Activated CD8-positive, alpha-beta T cell treated with anti-CD3 and anti-CD28 coated beads, Interleukin-2, amount 10 ng/mL, durations not matched to agents 7 days and 5 days (primary cell): ENCODE measurements around the gene CFAP54. TPM values are rescaled to one million over a fixed set of nuclear protein-coding genes. Genes with fewer than 3 reads are reported as not detected.
"Not testable (repeated sequence)": the region's sequence is repeated elsewhere in the genome, so short reads cannot be mapped to it uniquely, and the experiment has no call there.

Source experiments
- ATAC-seq: fragments of 150-1000 bp; cut with Tn5 transposase; one replicate; pipeline ENCODE4 v1.10.0; 2021; ENCODE audit warnings: moderate library complexity
- CTCF ChIA-PET: fragments of 350-600 bp; sonication (Branson Sonifier 250); formaldehyde crosslinking; loops from one replicate; lab custom pipeline; 2021; ENCODE audit warnings: antibody characterized with exemption; lab: Charles Lee
- POLR2A ChIA-PET: fragments of 350-600 bp; sonication (Branson Sonifier 250); formaldehyde crosslinking; loops from one replicate; lab custom pipeline; 2021; ENCODE audit warnings: antibody characterized with exemption; lab: Charles Lee
- DNase-seq: peaks from one replicate; pipeline ENCODE4 v3.0.0-alpha.2; 2020
- H3K27ac Mint-ChIP-seq: one replicate; pipeline ENCODE4 v1.8.0; 2021; ENCODE audit warnings: mild to moderate bottlenecking, mixed read lengths
- H3K27me3 Mint-ChIP-seq: one replicate; pipeline ENCODE4 v1.8.0; 2021; ENCODE audit warnings: low read depth, mixed read lengths
- H3K36me3 Mint-ChIP-seq: one replicate; pipeline ENCODE4 v1.8.0; 2021; ENCODE audit warnings: low read depth, mixed read lengths
- H3K4me1 Mint-ChIP-seq: one replicate; pipeline ENCODE4 v1.8.0; 2021; ENCODE audit warnings: low read depth, mixed read lengths
- H3K4me3 Mint-ChIP-seq: one replicate; pipeline ENCODE4 v1.8.0; 2021; ENCODE audit warnings: mild to moderate bottlenecking, mixed read lengths
- H3K9me3 Mint-ChIP-seq: one replicate; pipeline ENCODE4 v1.8.0; 2022; ENCODE audit warnings: mixed read lengths; ENCODE audit not compliant: insufficient read depth
- total RNA-seq, 2 experiments: library from RNA; stranded (reverse); gene quantifications; one replicate each; pipeline ENCODE4 v1.2.3, GENCODE V29; 2021

The CFAP54 gene
- total RNA-seq, 2 experiments from 2014 or later, result 0.18 to 1.2 TPM

DNA sequence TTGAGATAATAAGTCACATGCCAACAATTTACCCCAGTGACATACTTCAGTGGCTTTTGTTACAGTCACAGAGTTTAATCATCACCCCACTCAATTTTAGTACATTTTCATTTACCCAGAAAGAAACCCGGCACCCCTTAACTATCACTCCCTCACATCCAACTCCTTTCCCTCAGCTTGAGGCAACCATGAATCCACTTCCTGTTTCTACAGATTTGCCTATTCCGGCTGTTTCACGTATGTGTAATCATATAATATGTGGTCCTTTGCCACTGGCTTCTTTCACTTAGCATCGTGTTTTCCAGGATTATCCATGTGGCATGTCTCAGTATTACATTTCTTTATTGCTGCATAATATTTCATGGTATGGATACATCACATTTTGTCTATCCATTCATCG, 147.5 kb downstream of the CFAP54 start:
- no peak overlapping the region for H3K4me3 Mint-ChIP-seq
- peaks cover 5% of the 10 kb centered on the region for H3K27me3 Mint-ChIP-seq
- ChIA-PET POLR2A (no interaction called here), CTCF (no interaction called here)
- no peaks in the 10 kb centered on the region for H3K9me3 Mint-ChIP-seq
- no peaks in the 10 kb centered on the region for H3K4me1 Mint-ChIP-seq
- H3K36me3 Mint-ChIP-seq, result no peaks in the 10 kb centered on the region
- DNase-seq, result no peak
- no peak for ATAC-seq
- H3K27ac Mint-ChIP-seq, result no peak overlapping the region

GRCh38 chr12:96648923-96649322, 159.5 kb downstream of the CFAP54 start:
- Mint-ChIP-seq H3K4me3 (no peak overlapping the region), H3K27me3 (peaks cover 4% of the 10 kb centered on the region), H3K9me3 (peaks cover under 1% of the 10 kb centered on the region), H3K4me1 (no peaks in the 10 kb centered on the region), H3K27ac (no peak overlapping the region), H3K36me3 (no peaks in the 10 kb centered on the region)
- DNase-seq (no peak), ATAC-seq (no peak)
- POLR2A ChIA-PET, result no interaction called here
- CTCF ChIA-PET, result no interaction called here

DNA sequence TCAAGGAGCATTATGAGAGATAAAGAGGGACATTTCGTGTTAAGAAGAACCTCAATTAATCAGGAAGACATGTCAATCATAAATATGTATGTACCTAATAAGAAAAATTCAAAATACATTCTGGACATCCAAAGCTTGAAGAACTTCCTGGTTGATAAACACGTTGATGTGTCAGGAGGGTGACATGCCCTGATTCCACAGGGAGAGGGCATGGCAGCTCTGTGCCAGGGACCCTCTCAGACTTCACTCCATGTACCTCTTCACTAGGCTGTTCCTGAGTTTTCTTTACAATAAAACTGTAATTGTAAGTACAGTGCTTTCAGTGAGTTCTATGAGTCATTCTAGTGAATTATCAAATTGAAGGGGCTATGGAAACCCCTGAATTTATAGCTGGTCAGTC, 163.5 kb downstream of the CFAP54 start:
- H3K27ac Mint-ChIP-seq, result no peak overlapping the region
- no peak for DNase-seq
- H3K27me3 Mint-ChIP-seq, result peaks cover 5% of the 10 kb centered on the region
- no peaks in the 10 kb centered on the region for H3K9me3 Mint-ChIP-seq
- H3K4me3 Mint-ChIP-seq, result no peak overlapping the region
- no peak for ATAC-seq
- ChIA-PET CTCF (no interaction called here), POLR2A (no interaction called here)
- H3K36me3 Mint-ChIP-seq, result no peaks in the 10 kb centered on the region
- H3K4me1 Mint-ChIP-seq, result no peaks in the 10 kb centered on the region

GRCh38 chr12:96658075-96658474, 168.7 kb downstream of the CFAP54 start:
- CTCF ChIA-PET, result no interaction called here
- no peaks in the 10 kb centered on the region for H3K36me3 Mint-ChIP-seq

GRCh38 chr12:96669786-96670185, 180.4 kb downstream of the CFAP54 start:
- POLR2A ChIA-PET, result interaction anchor here (0.5 kb wide), 1 partner anchor 14 kb away, joined by 4 read pairs; no protein-coding TSS in a partner anchor
- H3K9me3 Mint-ChIP-seq, result no peaks in the 10 kb centered on the region
- CTCF ChIA-PET, result interaction anchor here (1.4 kb wide), 1 partner anchor 92 kb away, joined by 3 read pairs; no protein-coding TSS in a partner anchor

More at GRCh38 chr12:96658075-96658474, 168.7 kb downstream of the CFAP54 start:
- POLR2A ChIA-PET, result no interaction called here
- Mint-ChIP-seq H3K4me3 (no peak overlapping the region), H3K9me3 (no peaks in the 10 kb centered on the region), H3K27me3 (peaks cover 1% of the 10 kb centered on the region), H3K4me1 (no peaks in the 10 kb centered on the region), H3K27ac (no peak overlapping the region)
- no peak for DNase-seq
- ATAC-seq, result no peak

DNA sequence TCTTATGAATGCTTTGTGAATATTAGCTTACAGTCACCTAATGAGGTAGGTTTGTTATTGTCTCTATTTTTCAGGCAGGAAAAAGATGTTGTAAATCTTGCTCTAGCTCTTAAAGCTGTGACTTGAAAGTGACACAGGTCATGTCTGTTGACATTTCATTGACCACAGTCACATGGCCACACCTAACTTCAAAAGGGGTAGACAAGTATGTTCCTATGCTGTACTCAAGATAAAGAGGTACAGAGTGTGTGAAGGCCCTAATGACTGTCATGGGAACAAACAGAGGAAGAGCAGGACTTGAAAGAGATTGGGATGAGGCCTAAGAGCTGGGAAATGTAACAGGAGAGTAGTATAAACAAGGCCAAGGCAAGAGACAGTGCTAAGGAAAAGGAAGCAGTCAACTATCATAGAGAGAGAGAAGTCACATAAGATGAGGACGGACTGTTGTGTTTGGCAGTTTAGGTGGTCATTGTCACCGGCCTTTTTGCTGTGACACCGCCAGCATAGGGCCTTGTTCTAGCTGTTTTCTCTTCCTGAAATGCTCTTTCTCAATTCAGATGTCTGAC, 181.0 kb downstream of the CFAP54 start:
- Mint-ChIP-seq H3K27ac (no peak overlapping the region), H3K4me3 (no peak overlapping the region), H3K27me3 (peaks cover 1% of the 10 kb centered on the region), H3K36me3 (no peaks in the 10 kb centered on the region), H3K9me3 (no peaks in the 10 kb centered on the region), H3K4me1 (no peaks in the 10 kb centered on the region)
- ATAC-seq (no peak), DNase-seq (no peak)
- ChIA-PET CTCF (interaction anchor here (1.4 kb wide), 1 partner anchor 93 kb away, joined by 3 read pairs; no protein-coding TSS in a partner anchor), POLR2A (interaction anchor here (0.5 kb wide), 1 partner anchor 15 kb away, joined by 4 read pairs; no protein-coding TSS in a partner anchor)

More at GRCh38 chr12:96669786-96670185, 180.4 kb downstream of the CFAP54 start:
- Mint-ChIP-seq H3K27me3 (peaks cover 1% of the 10 kb centered on the region), H3K36me3 (no peaks in the 10 kb centered on the region), H3K27ac (no peak overlapping the region), H3K4me1 (no peaks in the 10 kb centered on the region), H3K4me3 (no peak overlapping the region)
- no peak for DNase-seq
- ATAC-seq, result no peak

DNA sequence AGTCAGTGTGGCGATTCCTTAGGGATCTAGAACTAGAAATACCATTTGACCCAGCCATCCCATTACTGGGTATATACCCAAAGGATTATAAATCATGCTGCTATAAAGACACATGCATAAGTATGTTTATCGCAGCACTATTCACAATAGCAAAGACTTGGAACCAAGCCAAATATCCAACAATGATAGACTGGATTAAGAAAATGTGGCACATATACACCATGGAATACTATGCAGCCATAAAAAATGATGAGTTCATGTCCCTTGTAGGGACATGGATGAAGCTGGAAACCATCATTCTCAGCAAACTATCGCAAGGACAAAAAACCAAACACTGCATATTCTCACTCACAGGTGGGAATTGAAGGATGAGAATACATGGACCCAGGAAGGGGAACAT, 186.1 kb downstream of the CFAP54 start:
- H3K4me3 Mint-ChIP-seq, ATAC-seq, H3K27me3 Mint-ChIP-seq, DNase-seq, H3K36me3 Mint-ChIP-seq, H3K27ac Mint-ChIP-seq, H3K9me3 Mint-ChIP-seq, POLR2A ChIA-PET, CTCF ChIA-PET, H3K4me1 Mint-ChIP-seq: not testable (repeated sequence)

- Mint-ChIP-seq H3K27me3 (peaks cover 7% of the 10 kb centered on the region), H3K9me3 (no peaks in the 10 kb centered on the region), H3K27ac (no peak overlapping the region), H3K4me1 (no peaks in the 10 kb centered on the region), H3K36me3 (no peaks in the 10 kb centered on the region), H3K4me3 (no peak overlapping the region)
- POLR2A ChIA-PET, result no interaction called here
- CTCF ChIA-PET, result no interaction called here
- DNase-seq (no peak), ATAC-seq (no peak)
Measured at GRCh38 chr12:96677363-96677762, 188.0 kb downstream of the CFAP54 start.

DNA sequence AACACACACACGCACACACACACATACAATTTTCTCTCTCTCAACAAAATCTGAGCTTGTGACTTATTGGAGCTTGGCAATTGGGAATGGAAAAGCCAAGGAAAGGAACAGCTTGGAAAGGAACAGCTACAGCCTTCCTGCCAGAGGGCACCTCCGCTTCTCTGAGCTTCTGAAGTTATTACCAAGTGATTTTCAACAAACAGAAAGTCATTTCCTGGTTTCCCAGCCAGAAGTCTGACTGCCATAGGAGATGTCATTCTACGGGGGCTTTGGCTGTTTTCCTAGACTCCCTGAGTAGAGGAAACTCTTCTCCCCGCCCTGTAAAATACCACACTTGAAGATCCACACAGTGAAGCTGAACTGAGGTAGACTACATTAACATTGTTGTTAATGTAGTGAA, 198.3 kb downstream of the CFAP54 start:
- Mint-ChIP-seq H3K27me3 (peaks cover 8% of the 10 kb centered on the region), H3K4me1 (no peaks in the 10 kb centered on the region), H3K9me3 (no peaks in the 10 kb centered on the region), H3K36me3 (no peaks in the 10 kb centered on the region), H3K27ac (no peak overlapping the region), H3K4me3 (no peak overlapping the region)
- ChIA-PET POLR2A (no interaction called here), CTCF (no interaction called here)
- ATAC-seq (no peak), DNase-seq (no peak)

- CTCF ChIA-PET, result no interaction called here
- H3K9me3 Mint-ChIP-seq, result no peaks in the 10 kb centered on the region
- H3K4me1 Mint-ChIP-seq, result no peaks in the 10 kb centered on the region
- no peak overlapping the region for H3K27ac Mint-ChIP-seq
- H3K27me3 Mint-ChIP-seq, result peaks cover 19% of the 10 kb centered on the region
- H3K4me3 Mint-ChIP-seq, result no peak overlapping the region
- H3K36me3 Mint-ChIP-seq, result no peaks in the 10 kb centered on the region
- ATAC-seq (no peak), DNase-seq (no peak)
- POLR2A ChIA-PET, result no interaction called here
Measured at GRCh38 chr12:96698521-96698920, 209.1 kb downstream of the CFAP54 start.

- Mint-ChIP-seq H3K4me1 (no peaks in the 10 kb centered on the region), H3K9me3 (no peaks in the 10 kb centered on the region), H3K27me3 (peaks cover 19% of the 10 kb centered on the region), H3K4me3 (no peak overlapping the region), H3K27ac (no peak overlapping the region), H3K36me3 (no peaks in the 10 kb centered on the region)
- ATAC-seq (no peak), DNase-seq (no peak)
- ChIA-PET POLR2A (no interaction called here), CTCF (interaction anchor here (1.6 kb wide), 1 partner anchor 13 kb away, joined by 4 read pairs; no protein-coding TSS in a partner anchor)
Measured at GRCh38 chr12:96698965-96699364, 209.6 kb downstream of the CFAP54 start.

GRCh38 chr12:96701856-96702255, 212.5 kb downstream of the CFAP54 start:
- H3K27me3 Mint-ChIP-seq, result peaks cover 17% of the 10 kb centered on the region
- no peak overlapping the region for H3K4me3 Mint-ChIP-seq
- H3K36me3 Mint-ChIP-seq, result no peaks in the 10 kb centered on the region
- DNase-seq (no peak), ATAC-seq (no peak)
- POLR2A ChIA-PET, result no interaction called here
- H3K4me1 Mint-ChIP-seq, result no peaks in the 10 kb centered on the region
- CTCF ChIA-PET, result no interaction called here
- H3K9me3 Mint-ChIP-seq, result no peaks in the 10 kb centered on the region
- H3K27ac Mint-ChIP-seq, result no peak overlapping the region
